Aorta (tissue), 5 donors: ENCODE data around the gene THSD4. TPM values are rescaled to one million over a fixed set of nuclear protein-coding genes. Genes with fewer than 3 reads are reported as not detected.

ENCODE experiments used
- ATAC-seq: fragments of 200-7000 bp; cut with Tn5 transposase; one replicate; pipeline ENCODE4 v1.9.1; 2022; ENCODE audit warnings: moderate library complexity; ENCODE audit not compliant: low FRiP score
- DNase-seq, 2 donors: peaks; one replicate each; pipeline ENCODE4 v3.0.0-alpha.2; 2020
- H3K27ac ChIP-seq, 2 donors: one replicate each; pipeline ENCODE4 v1.5.1; 2013; ENCODE audit warnings: low read length in 2 of 2, mild to moderate bottlenecking in 2 of 2, moderate library complexity in 2 of 2, control low read depth in 1 of 2, inconsistent platforms in 1 of 2, low read depth in 1 of 2
- H3K27me3 ChIP-seq, 2 donors: one replicate each; pipeline ENCODE4 v1.6.1; 2013; ENCODE audit warnings: control low read depth in 1 of 2, low read length in 1 of 2, mild to moderate bottlenecking in 1 of 2, moderate library complexity in 1 of 2; ENCODE audit not compliant: insufficient read depth in 2 of 2, control insufficient read depth in 1 of 2
- H3K36me3 ChIP-seq, 2 donors: one replicate each; pipeline ENCODE4 v1.6.1; 2013; ENCODE audit warnings: control low read depth in 1 of 2, low read length in 1 of 2, mild to moderate bottlenecking in 1 of 2; ENCODE audit not compliant: insufficient read depth in 2 of 2, control insufficient read depth in 1 of 2
- H3K4me1 ChIP-seq, 2 donors: one replicate each; pipeline ENCODE4 v1.6.1; 2013; ENCODE audit warnings: low read length in 2 of 2, control low read depth in 1 of 2, mild to moderate bottlenecking in 1 of 2, moderate library complexity in 1 of 2; ENCODE audit not compliant: insufficient read depth in 2 of 2, control insufficient read depth in 1 of 2
- H3K4me3 ChIP-seq, 2 donors: one replicate each; pipeline ENCODE4 v1.5.1; 2013; ENCODE audit warnings: low read length in 2 of 2, control low read depth in 1 of 2, mild to moderate bottlenecking in 1 of 2
- H3K9me3 ChIP-seq: one replicate; pipeline ENCODE4 v1.6.1; 2013; ENCODE audit warnings: mild to moderate bottlenecking, low read length; ENCODE audit not compliant: control insufficient read depth
- WGBS, 2 donors: extraction: QIAGEN DNeasy Blood & Tissue Kit; methylation state at CpG; one replicate each; pipeline ENCODE4 v1.1.7; 2013; 5-methylcytosine and 5-hydroxymethylcytosine counted together
- intact Hi-C, 2 donors: fragments of 100-400 bp; cut with DNase I; formaldehyde crosslinking; loops; one replicate each; pipeline versions ENCODE4 v1.14.2 to v1.15.0; 2022
- polyA plus RNA-seq, 2 donors: library from polyadenylated mRNA; stranded (reverse); fragments of 200-250 nt; gene quantifications; one replicate each; pipeline ENCODE4 v1.2.3, GENCODE V29; 2013
- total RNA-seq, 2 donors: library from RNA; stranded (reverse); fragmentation: NEBNext Ultra II Directional; extraction: Animal tissue kit (Norgen Biotek cat#: 25700); gene quantifications; one replicate each; pipeline ENCODE4 v1.2.1, GENCODE V29; 2021
- donor health status: healthy with polysubstance abuse.
- donor health status: Bipolar disorder and iron deficiency.
- donor health status: DM: no; HTN: no; CAD: no.
- donor health status: DM: no; HTN: no; CAD: no.
- donor health status: DM: yes; HTN: yes; CAD: no.

The THSD4 gene
- total and polyA plus RNA-seq, 4 donors = 6.3 to 143 (median 30.3) TPM

DNA sequence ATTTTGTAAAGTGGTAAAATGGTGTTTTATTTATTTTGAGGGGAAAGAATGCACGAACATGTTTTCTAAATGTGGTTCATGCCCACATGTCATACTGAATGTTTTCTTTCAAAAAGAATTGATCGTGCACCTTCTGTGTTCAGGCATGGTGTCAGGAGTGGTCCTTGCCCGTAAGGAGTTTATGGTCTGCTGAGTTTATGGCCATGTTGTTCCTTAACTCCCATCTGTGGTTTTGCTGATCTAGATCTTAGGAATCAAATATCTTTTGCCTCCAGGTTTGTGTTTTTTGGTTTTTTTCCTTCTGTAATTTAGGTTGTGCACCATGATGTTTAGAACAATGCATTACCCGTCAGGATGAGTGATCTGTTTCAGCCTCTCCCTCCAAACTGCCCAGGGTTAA, 390.7 kb downstream of the THSD4 start:
- intact Hi-C loops = no loop called here
- ATAC-seq (no peak), DNase-seq (no peak)
- H3K36me3 ChIP-seq = no peaks in the 10 kb centered on the region
- 53 to 59% methylated on average over 4 of the region's 4 CpGs for WGBS, 2 donors
- H3K27me3 ChIP-seq = no peaks in the 10 kb centered on the region
- H3K4me3 ChIP-seq = no peak overlapping the region
- no peaks in the 10 kb centered on the region for H3K9me3 ChIP-seq
- H3K4me1 ChIP-seq = peaks cover 8 to 10% of the 10 kb centered on the region in 2 donors
- H3K27ac ChIP-seq = no peak overlapping the region

DNA sequence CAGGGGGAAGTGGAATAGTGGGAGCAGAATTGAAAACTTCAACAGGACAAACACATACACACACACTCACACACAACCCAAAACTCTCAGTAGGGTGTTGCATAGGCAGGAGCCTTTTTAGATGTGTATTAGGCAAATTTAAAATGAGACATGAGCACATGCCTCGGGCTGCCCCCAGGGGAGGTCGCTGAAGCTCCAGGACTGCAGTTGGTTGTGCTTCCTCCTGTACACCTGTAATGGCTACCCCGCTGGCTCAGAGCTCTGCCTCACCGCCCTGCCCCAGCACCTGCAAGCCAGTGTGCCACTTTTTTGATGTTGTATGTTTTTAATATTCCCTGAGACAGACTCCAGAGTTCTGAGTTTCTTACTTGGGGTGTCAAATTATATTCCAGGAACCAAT, 391.7 kb downstream of the THSD4 start:
- Histone ChIP-seq H3K9me3 (no peaks in the 10 kb centered on the region), H3K27ac (no peak overlapping the region), H3K4me3 (no peak overlapping the region), H3K36me3 (no peaks in the 10 kb centered on the region), H3K4me1 (peaks cover 6 to 7% of the 10 kb centered on the region in 2 donors), H3K27me3 (no peaks in the 10 kb centered on the region)
- intact Hi-C loops = no loop called here
- ATAC-seq = no peak
- WGBS, 2 donors = 71 to 72% methylated on average over 4 of the region's 4 CpGs
- DNase-seq = no peak

DNA sequence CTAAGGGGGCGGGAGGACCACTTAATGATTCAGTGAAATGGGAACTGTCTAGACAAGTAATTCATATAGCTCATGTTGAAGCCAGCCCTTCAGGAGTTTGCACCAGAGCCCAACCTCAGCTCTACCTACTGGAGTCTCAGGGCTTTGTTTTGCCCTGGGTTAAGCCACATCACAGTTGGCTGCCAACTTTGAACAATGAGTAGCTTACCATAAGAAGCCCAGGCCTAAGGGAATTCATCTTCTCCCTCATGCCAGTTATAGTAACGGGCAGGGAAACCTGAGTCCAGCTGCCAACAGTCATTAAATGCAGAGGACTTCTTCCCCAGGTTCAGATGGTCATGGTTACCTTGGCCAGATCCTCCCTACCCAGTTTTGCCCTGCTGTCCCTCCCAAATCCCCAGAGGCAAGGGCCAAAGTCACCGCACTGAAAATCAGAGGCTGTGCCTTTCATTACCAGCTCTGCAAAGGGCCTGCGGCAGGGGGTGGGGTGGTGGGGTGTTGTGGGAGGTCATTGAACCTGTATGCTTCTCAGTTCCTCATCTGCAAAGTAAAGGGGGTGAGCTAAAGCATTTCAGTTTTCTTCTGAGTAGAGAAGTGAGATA, 392.9 kb downstream of the THSD4 start:
- Histone ChIP-seq H3K27me3 (no peaks in the 10 kb centered on the region), H3K4me1 (peaks cover 5 to 6% of the 10 kb centered on the region in 2 donors), H3K27ac (peak overlapping the region; percentile 61 to 70), H3K36me3 (no peaks in the 10 kb centered on the region), H3K9me3 (no peaks in the 10 kb centered on the region), H3K4me3 (no peak overlapping the region)
- no peak for DNase-seq
- 46 to 57% methylated on average over 4 of the region's 4 CpGs for WGBS, 2 donors
- no peak for ATAC-seq
- intact Hi-C loops = no loop called here

DNA sequence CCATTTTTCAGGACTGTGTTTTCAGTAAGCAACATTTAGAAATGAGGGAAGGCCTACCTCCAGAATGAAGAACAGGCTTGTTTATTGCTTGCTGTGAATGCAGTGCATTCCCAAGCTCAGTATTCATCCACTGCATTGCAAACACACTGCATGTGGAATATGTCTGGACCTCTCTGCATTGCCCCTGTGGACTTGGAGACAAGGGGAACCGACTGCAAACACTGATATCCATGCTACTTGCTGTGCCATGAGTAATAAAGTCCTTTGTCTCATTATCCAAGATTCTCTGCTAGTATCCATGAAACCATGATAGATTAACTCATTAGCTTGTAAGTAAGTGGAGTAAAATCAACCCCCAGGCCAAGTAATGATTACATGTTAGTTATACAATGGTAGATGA, 393.9 kb downstream of the THSD4 start:
- Histone ChIP-seq H3K4me1 (peaks cover 5 to 6% of the 10 kb centered on the region in 2 donors), H3K27ac (peak overlapping the region in 1 of 2 donors; percentile 65), H3K4me3 (no peak overlapping the region), H3K9me3 (no peaks in the 10 kb centered on the region), H3K27me3 (no peaks in the 10 kb centered on the region), H3K36me3 (no peaks in the 10 kb centered on the region)
- 38 to 39% methylated on average over 1 of the region's 1 CpG for WGBS, 2 donors
- DNase-seq (no peak), ATAC-seq (no peak)
- intact Hi-C loops = no loop called here

DNA sequence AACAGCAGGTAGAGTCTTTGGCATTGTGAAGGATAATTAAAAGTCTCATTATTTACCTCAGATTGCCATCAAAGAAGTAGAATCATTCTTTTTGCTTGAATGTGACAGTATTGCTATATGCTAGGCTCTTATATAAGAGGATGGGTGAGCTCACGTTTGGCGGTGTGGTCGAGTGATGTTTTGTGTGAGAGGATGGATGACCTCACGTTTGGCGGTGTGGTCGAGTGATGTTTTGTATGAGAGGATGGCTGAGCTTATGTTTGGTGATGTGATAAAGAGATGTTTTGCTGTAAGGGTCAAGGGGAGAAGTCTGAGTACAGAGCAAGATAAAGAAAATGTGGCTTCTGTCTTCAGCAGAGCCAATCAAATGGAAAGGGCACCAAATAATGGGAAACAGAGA, 395.5 kb downstream of the THSD4 start:
- WGBS, 2 donors = 77 to 93% methylated on average over 6 of the region's 6 CpGs
- intact Hi-C loops = no loop called here
- no peak for ATAC-seq

DNA sequence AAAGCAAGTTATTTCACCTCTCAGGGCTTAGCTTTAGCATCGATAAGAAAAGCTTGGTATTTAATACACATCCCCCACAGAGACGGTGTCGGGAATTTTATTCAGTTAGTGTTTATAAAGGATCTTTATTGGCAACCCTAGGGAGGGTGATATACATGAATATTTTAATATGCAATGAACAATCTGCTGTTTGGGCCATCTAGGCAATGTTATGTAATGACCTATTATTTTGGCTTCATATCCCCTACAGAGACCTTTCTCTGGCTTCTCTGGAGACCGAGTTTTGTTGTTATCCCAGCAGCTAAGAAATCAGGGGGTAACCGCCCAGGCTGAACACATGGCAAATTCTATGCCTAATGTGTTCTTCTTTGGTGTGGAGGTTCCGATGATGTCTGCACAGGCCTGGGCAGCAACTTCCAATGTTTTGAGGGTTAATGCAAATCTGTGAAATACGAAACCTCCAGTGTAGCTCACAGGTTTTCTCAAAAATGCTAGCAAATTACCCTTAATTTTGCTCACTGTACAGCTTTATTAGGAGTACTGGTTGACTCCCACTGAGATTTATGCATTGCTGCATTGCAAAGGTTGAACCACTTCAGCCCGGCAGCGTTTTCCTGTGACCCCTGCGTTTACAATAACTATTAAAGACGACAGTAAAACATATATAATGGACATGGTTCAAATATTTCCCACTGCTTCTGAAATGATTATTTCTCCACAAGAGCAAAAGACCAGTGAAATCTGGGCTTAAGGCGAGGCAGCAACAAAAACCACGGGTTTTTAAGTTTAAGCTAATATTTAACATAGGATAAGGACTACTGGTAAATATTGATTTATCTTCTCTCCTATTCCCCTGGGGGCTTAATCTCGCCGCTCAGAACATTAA, 396.8 kb downstream of the THSD4 start:
- no peak for DNase-seq
- Histone ChIP-seq H3K4me1 (peaks cover 5 to 12% of the 10 kb centered on the region in 2 donors), H3K9me3 (no peaks in the 10 kb centered on the region), H3K27ac (no peak overlapping the region), H3K36me3 (no peaks in the 10 kb centered on the region), H3K4me3 (no peak overlapping the region), H3K27me3 (no peaks in the 10 kb centered on the region)
- WGBS, 2 donors = 25 to 45% methylated on average over 15 of the region's 15 CpGs
- ATAC-seq = no peak
- intact Hi-C loops = no loop called here

More for the DNA sequence above, 395.5 kb downstream of the THSD4 start:
- no peak overlapping the region for H3K27ac ChIP-seq
- peaks cover 5 to 12% of the 10 kb centered on the region in 2 donors for H3K4me1 ChIP-seq
- H3K9me3 ChIP-seq = no peaks in the 10 kb centered on the region
- H3K36me3 ChIP-seq = no peaks in the 10 kb centered on the region
- DNase-seq = no peak
- no peak overlapping the region for H3K4me3 ChIP-seq
- H3K27me3 ChIP-seq = no peaks in the 10 kb centered on the region

DNA sequence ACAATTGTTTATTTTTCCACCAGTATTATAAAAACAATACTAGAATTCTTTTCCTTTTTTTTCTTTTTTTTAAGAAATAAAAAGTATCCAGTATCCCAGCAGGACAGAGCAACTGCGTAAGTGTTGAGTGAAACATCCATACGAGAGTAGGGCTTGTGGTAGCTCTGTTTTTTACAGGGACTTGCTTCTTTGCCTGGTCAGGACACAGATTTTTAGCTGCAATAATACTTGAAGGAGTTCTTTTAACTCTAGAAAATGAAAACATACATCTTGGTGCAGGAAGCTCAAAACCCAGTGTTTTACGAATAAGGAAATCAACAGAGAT, 397.4 kb downstream of the THSD4 start:
- H3K36me3 ChIP-seq = no peaks in the 10 kb centered on the region
- no peak overlapping the region for H3K27ac ChIP-seq
- intact Hi-C loops = no loop called here
- no peaks in the 10 kb centered on the region for H3K9me3 ChIP-seq
- no peaks in the 10 kb centered on the region for H3K27me3 ChIP-seq
- WGBS, 2 donors = 29 to 43% methylated on average over 3 of the region's 3 CpGs
- DNase-seq (no peak), ATAC-seq (no peak)
- no peak overlapping the region for H3K4me3 ChIP-seq
- peaks cover 2 to 12% of the 10 kb centered on the region in 2 donors for H3K4me1 ChIP-seq

DNA sequence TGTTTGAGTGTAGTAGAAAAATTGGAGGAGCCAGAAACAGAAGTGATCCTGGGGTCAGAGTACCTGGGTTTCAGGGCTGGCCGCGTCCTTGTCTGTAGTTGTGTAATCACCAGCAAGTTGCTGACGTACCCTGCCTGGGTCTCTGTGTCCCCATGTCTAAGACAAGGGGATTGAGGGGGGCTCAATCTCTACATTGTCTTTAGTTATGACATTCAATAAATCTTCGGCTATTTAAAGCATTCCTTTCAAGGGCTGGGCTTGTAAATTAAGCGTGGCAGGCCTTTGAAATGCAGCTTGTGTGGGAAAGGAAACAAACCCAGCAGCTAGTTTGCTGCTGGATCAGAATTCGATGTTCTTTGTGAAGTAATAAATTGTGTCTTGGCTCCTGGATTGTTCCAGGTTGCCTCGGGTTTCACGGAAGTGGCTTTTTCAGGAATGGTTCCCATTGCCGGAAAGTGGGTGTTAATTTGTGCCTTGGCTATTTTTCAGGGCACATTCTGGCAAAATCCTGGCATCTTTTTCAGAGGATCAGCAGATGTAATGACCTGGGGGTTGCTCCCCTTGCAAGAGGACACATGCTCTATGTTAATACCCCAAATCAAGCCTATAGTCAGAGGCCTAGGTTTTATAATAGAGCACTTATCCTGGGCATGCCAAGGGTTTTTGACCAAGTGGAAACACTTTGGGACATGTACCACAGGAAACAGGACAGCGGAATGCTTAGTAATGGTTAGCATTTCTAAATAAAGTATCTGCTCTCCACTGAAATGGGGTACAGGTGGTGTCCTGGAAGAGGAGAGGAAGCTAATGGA, 400.3 kb downstream of the THSD4 start:
- no peaks in the 10 kb centered on the region for H3K36me3 ChIP-seq
- H3K27ac ChIP-seq = no peak overlapping the region
- peaks cover 2 to 6% of the 10 kb centered on the region in 2 donors for H3K4me1 ChIP-seq
- no peaks in the 10 kb centered on the region for H3K9me3 ChIP-seq
- no peaks in the 10 kb centered on the region for H3K27me3 ChIP-seq
- no peak overlapping the region for H3K4me3 ChIP-seq
- DNase-seq = no peak
- ATAC-seq = no peak
- 62 to 66% methylated on average over 10 of the region's 10 CpGs for WGBS, 2 donors
- intact Hi-C loops = no loop called here
